Suprapubic skin (tissue), 4 donors: ENCODE data around the gene TPRG1L. TPM values are rescaled to one million over a fixed set of nuclear protein-coding genes. Genes with fewer than 3 reads are reported as not detected.
A peak's percentile ranks its signal among the peaks of the same experiment; 100 is the strongest.

Source experiments
- DNase-seq, 2 donors: peaks; one replicate each; pipeline ENCODE4 v3.0.0-alpha.2; 2019; ENCODE audit warnings: low spot score in 2 of 2
- H3K27ac ChIP-seq: fragments of 200-600 bp; sonication (generic); one replicate; pipeline ENCODE4 v1.5.1; 2019
- H3K27me3 ChIP-seq: fragments of 200-600 bp; sonication (generic); one replicate; pipeline ENCODE4 v1.5.1; 2019
- H3K36me3 ChIP-seq: fragments of 200-600 bp; sonication (generic); one replicate; pipeline ENCODE4 v1.5.1; 2019
- H3K4me1 ChIP-seq: fragments of 200-600 bp; sonication (generic); one replicate; pipeline ENCODE4 v1.5.1; 2019
- H3K4me3 ChIP-seq: fragments of 200-600 bp; sonication (generic); one replicate; pipeline ENCODE4 v1.5.1; 2019; ENCODE audit warnings: mild to moderate bottlenecking
- H3K9me3 ChIP-seq: fragments of 200-600 bp; sonication (generic); one replicate; pipeline ENCODE4 v1.5.1; 2019
- CTCF ChIP-seq, 2 donors: fragments of 200-600 bp in 1 of 2; fragments of 450-650 bp in 1 of 2; sonication (generic) in 1 of 2; IDR thresholded peaks; one replicate each; pipeline ENCODE4 v1.5.1; 2016 to 2019; ENCODE audit warnings: antibody characterized with exemption in 2 of 2, mild to moderate bottlenecking in 1 of 2, moderate library complexity in 1 of 2
- EP300 ChIP-seq: sonication (generic); formaldehyde crosslinking; IDR thresholded peaks from one replicate; pipeline ENCODE4 v1.6.1; 2017; ENCODE audit warnings: antibody characterized with exemption
- POLR2A ChIP-seq, 2 donors: fragments of 450-650 bp; IDR thresholded peaks; one replicate each; pipeline ENCODE4 v1.6.1; 2017; ENCODE audit warnings: antibody characterized with exemption in 2 of 2, mild to moderate bottlenecking in 2 of 2, moderate library complexity in 2 of 2
- POLR2AphosphoS5 ChIP-seq, 3 donors: sonication (generic); formaldehyde crosslinking; IDR thresholded peaks; one replicate each; pipeline ENCODE4 v1.6.1; 2017; ENCODE audit warnings: antibody characterized with exemption in 3 of 3
- WGBS: methylation state at CpG from one replicate; pipeline ENCODE4 v1.1.5; 2018; 5-methylcytosine and 5-hydroxymethylcytosine counted together
- total RNA-seq, 4 donors: library from RNA; depleted of rRNA; stranded (reverse); fragments of >200 nt; gene quantifications; one replicate each; pipeline ENCODE4 v1.1.0, GENCODE V29; 2016

Gene TPRG1L
- total RNA-seq, 4 donors from 2014 or later = 36.9 to 52.6 (median 44.8) TPM

- DNase-seq = peak in 1 of 2 donors; percentile 80
- Histone ChIP-seq H3K36me3 (no peaks in the 10 kb centered on the region), H3K27me3 (peaks cover 33% of the 10 kb centered on the region), H3K9me3 (no peaks in the 10 kb centered on the region), H3K4me3 (peak within 1 kb of the TSS; percentile 50), H3K27ac (no peak within 1 kb of the TSS), H3K4me1 (peaks cover 23% of the 10 kb centered on the region)
- WGBS = 0% methylated on average over 19 of the region's 87 CpGs
- no peak for TF ChIP-seq POLR2AphosphoS5 (IDR thresholded peaks at IDR 0.05)
- no peak for TF ChIP-seq POLR2A (IDR thresholded peaks at IDR 0.05)
- no peak for TF ChIP-seq EP300
- TF ChIP-seq CTCF (IDR thresholded peaks at IDR 0.05) = no peak
These were observed 13.4 kb upstream of the TPRG1L start, which contains the start of gene MEGF6 for GRCh38 chr1:3611170-3612019. Gene MEGF6 (minus strand): TSS chr1:3611508. CDS start chr1:3611268, 240 bp downstream.

GRCh38 chr1:3612123-3612522, 12.7 kb upstream of the TPRG1L start:
- DNase-seq = no peak
- H3K4me3 ChIP-seq = peak overlapping the region; percentile 50
- H3K27me3 ChIP-seq = peaks cover 33% of the 10 kb centered on the region
- H3K9me3 ChIP-seq = no peaks in the 10 kb centered on the region
- H3K36me3 ChIP-seq = no peaks in the 10 kb centered on the region
- no peak for TF ChIP-seq POLR2A (IDR thresholded peaks at IDR 0.05)
- TF ChIP-seq EP300 = no peak
- no peak for TF ChIP-seq POLR2AphosphoS5 (IDR thresholded peaks at IDR 0.05)
- no peak for TF ChIP-seq CTCF (IDR thresholded peaks at IDR 0.05)
- peaks cover 23% of the 10 kb centered on the region for H3K4me1 ChIP-seq
- WGBS = 67% methylated on average over 4 of the region's 7 CpGs
- H3K27ac ChIP-seq = no peak overlapping the region

GRCh38 chr1:3614755-3615742, 9.8 kb upstream of the TPRG1L start:
- Histone ChIP-seq H3K9me3 (no peaks in the 10 kb centered on the region), H3K4me1 (peaks cover 29% of the 10 kb centered on the region), H3K36me3 (no peaks in the 10 kb centered on the region), H3K4me3 (no peak overlapping the region), H3K27me3 (peaks cover 23% of the 10 kb centered on the region), H3K27ac (no peak overlapping the region)
- TF ChIP-seq CTCF (IDR thresholded peaks at IDR 0.05) = peak in 1 of 2 donors; percentile 45
- TF ChIP-seq POLR2AphosphoS5 (IDR thresholded peaks at IDR 0.05) = no peak
- 62% methylated on average over 15 of the region's 20 CpGs for WGBS
- no peak for DNase-seq

- TF ChIP-seq CTCF (IDR thresholded peaks at IDR 0.05) (no peak), POLR2A (IDR thresholded peaks at IDR 0.05) (no peak), POLR2AphosphoS5 (IDR thresholded peaks at IDR 0.05) (no peak), EP300 (no peak)
- no peak for DNase-seq
- Histone ChIP-seq H3K36me3 (no peaks in the 10 kb centered on the region), H3K9me3 (no peaks in the 10 kb centered on the region), H3K4me1 (peaks cover 15% of the 10 kb centered on the region), H3K4me3 (no peak overlapping the region), H3K27me3 (peaks cover 5% of the 10 kb centered on the region), H3K27ac (no peak overlapping the region)
- no CpG with 5 or more reads among the region's 9 CpGs for WGBS
These were observed 8.0 kb upstream of the TPRG1L start for GRCh38 chr1:3616861-3617260.
